GM21447 (cell line): Measurements from ENCODE around the gene TEKT3.

ENCODE experiments used
- ATAC-seq: cut with Tn5 transposase; IDR thresholded peaks from one replicate; pipeline ENCODE4 v1.9.1; 2021; ENCODE audit not compliant: unreplicated experiment

TEKT3 gene

DNA sequence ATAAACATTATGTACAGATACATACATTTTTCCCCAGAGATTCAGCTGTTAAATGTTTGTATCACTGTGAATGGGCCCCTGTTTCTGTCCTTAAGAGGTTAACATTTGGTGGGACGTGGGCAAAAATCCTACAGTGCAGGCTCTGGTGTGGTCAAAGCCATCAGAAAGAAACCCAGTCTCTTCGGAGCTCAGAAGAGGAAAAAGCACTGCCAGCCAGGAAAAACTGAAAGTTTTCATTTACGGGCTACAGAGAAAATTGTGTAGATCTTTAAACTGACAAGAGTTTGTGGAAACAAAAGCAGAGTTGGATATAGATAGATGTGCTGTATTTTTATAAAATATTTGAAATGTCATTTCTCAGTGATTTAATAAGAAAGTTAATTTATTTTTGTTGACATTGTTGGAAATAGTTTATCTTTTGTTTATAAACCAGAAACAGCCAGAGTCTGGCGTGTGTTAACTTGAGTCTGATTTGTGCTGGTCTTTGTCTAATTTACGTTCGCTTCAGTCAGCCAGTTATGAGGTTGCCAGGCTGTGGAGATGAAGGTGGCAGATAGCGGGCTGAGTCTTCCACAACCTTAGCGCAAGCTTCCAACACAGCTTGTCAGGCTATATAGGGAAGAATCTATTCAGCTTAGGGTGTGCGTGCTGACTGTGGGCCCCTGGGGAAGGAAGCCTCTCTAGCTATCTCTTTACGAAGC is 9.5 kb upstream of the TEKT3 start:
- ATAC-seq: no peak

- ATAC-seq: no peak
Observed at GRCh38 chr17:15349119-15349518, 7.7 kb upstream of the TEKT3 start.

GRCh38 chr17:15348021-15348420 is 6.6 kb upstream of the TEKT3 start:
- no peak for ATAC-seq

GRCh38 chr17:15346066-15346595 is 4.7 kb upstream of the TEKT3 start:
- ATAC-seq: no peak

- ATAC-seq: no peak
Observed at GRCh38 chr17:15343749-15344148, 2.4 kb upstream of the TEKT3 start.

DNA sequence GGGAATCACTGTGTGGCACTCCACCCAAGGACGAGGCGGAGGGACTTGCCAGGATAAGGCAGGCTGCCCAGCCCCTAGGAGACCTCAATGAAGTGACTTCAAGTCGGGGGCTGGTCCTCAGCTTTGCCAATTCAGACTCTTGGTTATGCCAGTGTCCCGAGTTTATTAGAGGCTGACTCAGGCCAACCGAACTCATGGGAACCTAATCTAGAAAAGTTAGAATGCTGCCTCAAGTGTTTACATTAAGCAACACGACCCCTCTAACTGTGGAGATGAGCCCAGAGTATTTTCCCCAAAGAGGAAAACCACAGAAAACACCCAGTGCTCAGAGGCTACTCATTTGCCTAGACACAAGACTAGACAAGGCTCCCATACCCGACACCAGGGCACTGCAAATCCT is 1.1 kb upstream of the TEKT3 start:
- ATAC-seq: no peak

- no peak for ATAC-seq
Observed at GRCh38 chr17:15341966-15342365, 569 bp upstream of the TEKT3 start.

DNA sequence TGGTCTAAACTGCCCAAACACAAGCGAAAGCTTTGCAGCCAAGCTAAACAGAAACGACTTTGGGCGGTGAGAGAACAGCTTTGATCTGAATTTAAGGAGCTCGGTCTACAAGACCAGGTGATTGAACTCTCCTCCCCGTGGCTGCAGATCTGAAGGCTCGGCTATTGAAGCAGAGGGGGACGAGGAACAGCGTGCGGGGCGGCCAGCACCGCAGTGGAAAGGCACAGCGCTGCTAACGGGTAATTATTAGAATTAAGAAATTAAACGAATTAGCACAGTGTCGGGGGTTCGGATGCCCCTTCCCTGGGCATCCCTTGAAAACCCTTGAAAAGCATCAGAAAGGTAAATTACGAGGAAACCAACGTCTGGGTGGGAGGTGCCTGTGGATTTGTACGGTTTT is 431 bp downstream of the TEKT3 start:
- ATAC-seq: no peak

DNA sequence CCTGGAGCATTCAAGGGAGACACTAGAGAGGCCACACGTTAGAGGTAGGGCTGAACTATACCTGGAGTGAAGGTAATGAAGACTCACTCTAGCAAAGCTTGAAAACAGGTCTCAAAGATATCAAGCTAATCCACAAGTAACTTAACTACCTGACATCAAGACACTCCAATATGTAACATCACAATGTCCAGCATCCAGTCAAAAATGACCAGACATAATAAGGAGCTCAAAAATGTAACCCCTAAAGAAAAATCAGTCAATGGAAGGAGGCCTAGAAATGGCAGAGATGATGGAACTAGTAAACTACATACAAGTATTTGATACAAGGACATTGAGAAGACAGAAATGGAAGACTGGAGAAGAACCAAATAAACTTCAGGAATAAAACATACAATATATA is 6.0 kb downstream of the TEKT3 start:
- ATAC-seq: no peak

DNA sequence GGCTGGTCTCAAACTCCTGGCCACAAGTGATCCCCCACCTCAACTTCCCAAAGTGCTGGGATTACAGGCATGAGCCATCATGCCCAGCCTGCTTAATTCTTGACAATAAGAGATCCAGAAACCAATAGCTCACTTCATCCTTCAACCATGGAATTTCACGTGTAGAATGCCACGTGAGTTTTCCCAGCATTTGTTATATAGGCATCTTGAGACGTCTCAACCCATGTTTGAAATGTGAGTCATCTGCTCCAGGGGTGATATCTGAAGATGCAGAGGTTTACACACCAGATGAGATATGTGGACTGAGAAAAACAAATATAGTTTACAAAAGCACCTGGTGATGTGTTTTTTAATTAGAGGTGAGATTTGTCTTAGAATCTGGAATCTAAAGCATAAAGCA is 7.1 kb downstream of the TEKT3 start:
- no peak for ATAC-seq

- ATAC-seq: no peak
Observed at GRCh38 chr17:15332338-15332737, 9.1 kb downstream of the TEKT3 start.

DNA sequence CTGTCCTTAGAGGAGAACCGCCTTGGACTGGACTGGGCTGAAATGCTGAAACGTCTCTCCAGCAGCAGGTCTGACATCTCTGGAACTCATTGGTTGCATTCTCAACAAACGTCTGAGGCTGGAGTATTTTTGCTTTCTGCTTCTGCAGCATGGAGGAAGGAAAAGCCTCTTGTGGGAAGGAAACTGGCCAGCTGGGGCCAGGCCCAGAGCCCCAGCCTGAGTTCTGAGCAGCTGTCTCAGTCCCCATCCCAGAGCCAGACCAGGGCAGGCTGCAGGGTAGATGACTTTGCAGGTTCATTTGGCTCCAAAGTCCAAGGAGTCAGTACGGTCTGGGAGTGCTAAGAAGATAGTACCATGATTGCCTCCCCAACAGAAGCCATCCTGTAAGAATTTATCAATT is 18.3 kb downstream of the TEKT3 start:
- ATAC-seq: no peak

DNA sequence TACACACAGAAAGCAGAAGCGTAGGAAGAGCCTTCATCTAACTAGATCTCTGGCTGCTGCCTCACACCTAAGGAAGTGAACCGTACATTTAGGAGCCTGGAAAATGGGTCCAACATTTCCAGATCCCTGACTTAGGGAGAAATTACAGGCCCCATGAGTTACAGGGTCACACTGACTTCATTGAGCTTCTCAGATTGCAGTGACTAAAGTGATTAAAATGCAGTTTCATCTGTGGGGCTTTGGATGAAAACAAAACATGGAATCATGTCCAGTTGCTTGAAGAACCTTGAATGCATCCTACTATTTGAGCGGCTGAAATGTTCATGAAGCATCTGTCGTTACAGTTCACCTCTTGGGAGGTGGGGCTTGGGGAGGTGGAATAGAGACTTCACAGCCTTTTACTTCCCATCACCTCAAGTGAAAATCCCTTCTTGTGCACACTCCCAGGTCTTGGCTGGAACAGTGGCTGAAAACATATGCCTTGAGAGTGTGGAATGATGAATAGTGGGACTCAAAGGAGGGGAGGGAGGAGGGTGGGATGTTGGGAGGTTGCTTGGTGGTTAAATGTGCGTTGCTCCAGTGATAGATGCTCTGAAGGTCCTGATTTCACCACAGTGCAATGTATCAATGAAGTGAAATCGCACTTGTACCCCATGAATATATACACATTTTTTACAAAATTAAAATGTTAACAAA is 19.7 kb downstream of the TEKT3 start:
- ATAC-seq: no peak

- no peak for ATAC-seq
Observed at GRCh38 chr17:15319452-15320010, 21.9 kb downstream of the TEKT3 start.

DNA sequence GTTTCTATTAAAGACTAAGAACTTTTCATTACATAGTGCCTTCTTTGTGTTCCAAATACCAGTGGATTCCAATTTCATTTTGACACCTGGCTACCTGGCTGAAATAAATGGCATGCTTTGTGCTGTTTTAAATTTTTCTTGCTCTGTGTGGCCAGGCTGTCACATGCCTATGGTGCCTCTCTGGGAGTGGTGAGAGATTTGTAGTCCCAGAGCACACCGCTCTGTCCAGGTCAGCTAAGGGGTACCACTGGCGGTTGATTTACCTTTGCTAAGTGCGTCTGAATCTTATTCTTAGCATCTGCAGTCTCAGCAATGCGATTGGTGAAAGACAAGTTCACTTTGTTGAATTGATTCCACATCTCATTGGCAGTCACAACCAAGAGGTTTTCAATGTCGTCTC is 29.4 kb downstream of the TEKT3 start:
- no peak for ATAC-seq

- ATAC-seq: no peak
Observed at GRCh38 chr17:15309793-15310192, 31.6 kb downstream of the TEKT3 start.

GRCh38 chr17:15309236-15309635 is 32.2 kb downstream of the TEKT3 start:
- no peak for ATAC-seq

DNA sequence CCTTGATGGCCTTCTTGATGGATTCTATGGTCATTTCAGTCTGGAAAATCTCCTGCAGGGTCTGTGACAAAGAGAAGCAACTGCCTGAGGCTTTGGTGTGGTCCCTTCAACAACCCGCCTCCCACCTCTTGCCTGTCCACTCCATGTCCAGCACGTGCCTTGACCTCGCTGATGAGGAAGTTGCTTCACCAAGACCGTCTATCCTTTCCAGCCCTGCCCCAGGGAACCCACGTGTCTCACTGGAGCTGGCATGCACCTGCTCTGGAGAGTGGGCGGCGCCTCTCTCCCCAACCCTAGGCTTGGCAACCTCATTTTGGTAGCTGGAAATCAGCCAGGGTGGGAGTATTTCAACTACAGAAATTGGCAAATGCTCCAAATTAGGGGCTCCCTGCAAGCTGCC is 32.6 kb downstream of the TEKT3 start:
- no peak for ATAC-seq

DNA sequence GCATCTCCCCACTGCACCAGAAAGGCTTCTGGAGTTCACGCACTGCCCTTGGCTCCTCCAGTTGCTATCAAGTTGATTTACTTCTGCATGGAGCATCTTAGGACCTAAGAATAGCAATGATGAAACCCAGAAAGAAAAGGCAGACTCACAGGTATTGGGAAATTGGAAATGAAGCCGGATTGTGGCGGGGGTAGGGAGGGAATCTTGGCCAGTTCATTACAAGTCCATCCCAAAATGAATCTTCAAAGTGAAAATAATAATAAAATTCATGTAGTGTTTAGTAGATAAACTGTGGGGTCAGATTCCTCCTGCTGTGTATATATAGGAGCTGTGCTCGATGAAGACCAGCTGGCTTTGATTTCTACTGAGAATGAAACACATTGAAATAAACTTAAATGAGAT is 33.7 kb downstream of the TEKT3 start:
- no peak for ATAC-seq

GRCh38 chr17:15303851-15304250 is 37.5 kb downstream of the TEKT3 start:
- ATAC-seq: no peak

GRCh38 chr17:15303268-15303667 is 38.1 kb downstream of the TEKT3 start:
- ATAC-seq: no peak

GRCh38 chr17:15301845-15302244 is 39.6 kb downstream of the TEKT3 start:
- no peak for ATAC-seq
